ENCODE measurements around the gene IMPA2. TPM values are rescaled to one million over a fixed set of nuclear protein-coding genes. Genes with fewer than 3 reads are reported as not detected.
A peak's percentile ranks its signal among the peaks of the same experiment; 100 is the strongest.

The IMPA2 gene
- total RNA-seq, 1 experiment from 2014 or later = 113 TPM

- Mint-ChIP-seq H3K27ac (no peak overlapping the region), H3K9me3 (peaks cover 2% of the 10 kb centered on the region), H3K4me1 (no peaks in the 10 kb centered on the region), H3K4me3 (no peak overlapping the region), H3K36me3 (peaks cover 64% of the 10 kb centered on the region), H3K27me3 (ENCODE audit: low read depth) (no peaks in the 10 kb centered on the region)
- ChIA-PET CTCF (no interaction called here), POLR2A (no interaction called here)
- no peak for TF ChIP-seq NR3C1 (CRISPR knock-in tag; conservative IDR thresholded peaks at IDR 0.05; ENCODE audit: low read depth)
- DNase-seq (ENCODE audit: low spot score) (no peak), ATAC-seq (no peak)
These were observed 37.6 kb downstream of the IMPA2 start for GRCh38 chr18:12018861-12019260.

GRCh38 chr18:12021077-12021476 is 39.8 kb downstream of the IMPA2 start:
- Mint-ChIP-seq H3K27ac (no peak overlapping the region), H3K4me1 (no peaks in the 10 kb centered on the region; the same call in 1 of the 2 replicates), H3K9me3 (peaks cover 5% of the 10 kb centered on the region), H3K36me3 (peaks cover 55% of the 10 kb centered on the region), H3K4me3 (no peak overlapping the region), H3K27me3 (ENCODE audit: low read depth) (no peaks in the 10 kb centered on the region)
- TF ChIP-seq ZNF121 (CRISPR knock-in tag; IDR thresholded peaks at IDR 0.05) (0 out of 2 replicates have a peak, but pooled peaks have one; percentile 9), ATF2 (CRISPR knock-in tag; IDR thresholded peaks at IDR 0.05; ENCODE audit: borderline replicate concordance, low read depth) (no peak)
- ChIA-PET CTCF (no interaction called here), POLR2A (interaction anchor here (0.6 kb wide), 1 partner anchor 48 kb away, joined by 4 read pairs; no protein-coding TSS in a partner anchor)
- ATAC-seq (no peak), DNase-seq (ENCODE audit: low spot score) (no peak)

GRCh38 chr18:12021596-12021995 is 40.3 kb downstream of the IMPA2 start:
- Mint-ChIP-seq H3K4me3 (no peak overlapping the region), H3K27ac (no peak overlapping the region), H3K36me3 (peaks cover 53% of the 10 kb centered on the region), H3K27me3 (ENCODE audit: low read depth) (no peaks in the 10 kb centered on the region), H3K4me1 (peaks cover 4% of the 10 kb centered on the region), H3K9me3 (peaks cover 5% of the 10 kb centered on the region)
- TF ChIP-seq ATF2 (CRISPR knock-in tag; IDR thresholded peaks at IDR 0.05; ENCODE audit: borderline replicate concordance, low read depth) (no peak), ZNF232 (CRISPR knock-in tag; IDR thresholded peaks at IDR 0.05) (no peak), GRHL2 (CRISPR knock-in tag; IDR thresholded peaks at IDR 0.05; ENCODE audit: insufficient replicate concordance, severe bottlenecking) (no peak), SMAD3 (CRISPR knock-in tag; IDR thresholded peaks at IDR 0.05; ENCODE audit: borderline replicate concordance) (no peak), TP53 (CRISPR knock-in tag; IDR thresholded peaks at IDR 0.05) (no peak), ATF6 (CRISPR knock-in tag; IDR thresholded peaks at IDR 0.05) (no peak), ZNF416 (CRISPR knock-in tag; IDR thresholded peaks at IDR 0.05) (no peak), HMGA2 (CRISPR knock-in tag; IDR thresholded peaks at IDR 0.05) (no peak), ESRRA (CRISPR knock-in tag; IDR thresholded peaks at IDR 0.05; ENCODE audit: borderline replicate concordance) (no peak), NR3C1 (CRISPR knock-in tag; conservative IDR thresholded peaks at IDR 0.05; ENCODE audit: low read depth) (no peak)
- no peak for DNase-seq (ENCODE audit: low spot score)
- ChIA-PET CTCF (no interaction called here), POLR2A (no interaction called here)
- no peak for ATAC-seq

GRCh38 chr18:12023375-12023774 is 42.1 kb downstream of the IMPA2 start:
- Mint-ChIP-seq H3K27me3 (ENCODE audit: low read depth) (no peaks in the 10 kb centered on the region), H3K4me1 (peaks cover 9% of the 10 kb centered on the region), H3K27ac (no peak overlapping the region), H3K4me3 (no peak overlapping the region), H3K36me3 (peaks cover 50% of the 10 kb centered on the region), H3K9me3 (peaks cover 5% of the 10 kb centered on the region)
- DNase-seq (ENCODE audit: low spot score) (no peak), ATAC-seq (no peak)
- ChIA-PET CTCF (no interaction called here), POLR2A (no interaction called here)
- TF ChIP-seq AR (CRISPR knock-in tag; IDR thresholded peaks at IDR 0.05) = no peak
- no peak for TF ChIP-seq ZNF416 (CRISPR knock-in tag; IDR thresholded peaks at IDR 0.05)
- TF ChIP-seq HMGA2 (CRISPR knock-in tag; IDR thresholded peaks at IDR 0.05) = no peak
- TF ChIP-seq GABPB1 (CRISPR knock-in tag; IDR thresholded peaks at IDR 0.05) = no peak
- no peak for TF ChIP-seq MYBL2 (CRISPR knock-in tag; IDR thresholded peaks at IDR 0.05)
- TF ChIP-seq TP53 (CRISPR knock-in tag; IDR thresholded peaks at IDR 0.05) = no peak
- no peak for TF ChIP-seq ZMAT4 (CRISPR knock-in tag; IDR thresholded peaks at IDR 0.05)
- no peak for TF ChIP-seq ZNF512 (CRISPR knock-in tag; IDR thresholded peaks at IDR 0.05; ENCODE audit: borderline replicate concordance)
- no peak for TF ChIP-seq ZNF121 (CRISPR knock-in tag; IDR thresholded peaks at IDR 0.05)
- no peak for TF ChIP-seq ZNF219 (CRISPR knock-in tag; IDR thresholded peaks at IDR 0.05; ENCODE audit: borderline replicate concordance)
- TF ChIP-seq JUN (CRISPR knock-in tag; IDR thresholded peaks at IDR 0.05) = no peak
- TF ChIP-seq ZNF396 (CRISPR knock-in tag; IDR thresholded peaks at IDR 0.05; ENCODE audit: borderline replicate concordance) = no peak

Measured in WTC11 (cell line).